ENCODE measurements around the gene KRT7.

Gene KRT7

DNA sequence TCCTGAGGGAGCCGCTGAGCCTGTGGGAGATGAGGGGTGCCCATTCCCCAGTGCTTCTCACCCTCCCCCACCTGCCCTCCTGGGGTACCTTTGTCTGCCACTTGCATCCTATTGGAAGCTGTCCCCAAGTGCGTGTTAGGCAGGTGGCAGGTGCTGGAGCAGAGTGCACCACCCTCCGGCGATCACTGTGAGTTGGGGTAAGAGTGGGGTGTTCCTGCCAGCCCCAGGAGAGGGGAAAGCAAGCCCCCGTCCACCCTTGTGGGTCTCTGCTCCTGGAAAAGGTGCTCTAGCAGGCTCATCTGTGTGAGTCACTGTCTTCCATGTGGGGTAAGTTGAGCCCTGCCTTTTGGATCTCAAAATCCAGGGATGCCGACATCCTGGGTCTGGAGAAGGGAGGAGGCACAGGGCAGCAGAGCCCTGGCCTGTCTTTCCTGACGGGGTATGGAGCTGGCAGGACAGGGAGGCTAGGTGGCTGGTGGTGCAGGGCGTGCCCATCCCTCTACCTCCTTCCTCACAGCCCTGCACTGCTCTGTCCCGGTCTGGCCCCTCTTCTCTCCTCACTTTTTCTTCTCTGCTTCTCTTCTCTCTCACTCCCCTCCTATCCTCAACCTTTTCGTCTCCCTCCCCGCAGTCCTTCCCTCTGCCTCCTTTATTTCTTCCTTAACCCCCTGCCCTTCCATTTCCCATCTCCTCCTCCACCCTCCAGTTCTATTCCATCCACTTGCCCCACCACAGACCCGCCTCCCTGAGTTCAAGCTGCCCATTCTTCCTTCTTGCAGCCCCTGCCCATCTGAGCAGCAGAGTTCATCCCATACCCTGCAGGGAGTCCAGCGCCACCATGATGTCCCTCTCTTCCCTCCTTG is 20.1 kb upstream of the KRT7 start:
- no peak for DNase-seq

DNA sequence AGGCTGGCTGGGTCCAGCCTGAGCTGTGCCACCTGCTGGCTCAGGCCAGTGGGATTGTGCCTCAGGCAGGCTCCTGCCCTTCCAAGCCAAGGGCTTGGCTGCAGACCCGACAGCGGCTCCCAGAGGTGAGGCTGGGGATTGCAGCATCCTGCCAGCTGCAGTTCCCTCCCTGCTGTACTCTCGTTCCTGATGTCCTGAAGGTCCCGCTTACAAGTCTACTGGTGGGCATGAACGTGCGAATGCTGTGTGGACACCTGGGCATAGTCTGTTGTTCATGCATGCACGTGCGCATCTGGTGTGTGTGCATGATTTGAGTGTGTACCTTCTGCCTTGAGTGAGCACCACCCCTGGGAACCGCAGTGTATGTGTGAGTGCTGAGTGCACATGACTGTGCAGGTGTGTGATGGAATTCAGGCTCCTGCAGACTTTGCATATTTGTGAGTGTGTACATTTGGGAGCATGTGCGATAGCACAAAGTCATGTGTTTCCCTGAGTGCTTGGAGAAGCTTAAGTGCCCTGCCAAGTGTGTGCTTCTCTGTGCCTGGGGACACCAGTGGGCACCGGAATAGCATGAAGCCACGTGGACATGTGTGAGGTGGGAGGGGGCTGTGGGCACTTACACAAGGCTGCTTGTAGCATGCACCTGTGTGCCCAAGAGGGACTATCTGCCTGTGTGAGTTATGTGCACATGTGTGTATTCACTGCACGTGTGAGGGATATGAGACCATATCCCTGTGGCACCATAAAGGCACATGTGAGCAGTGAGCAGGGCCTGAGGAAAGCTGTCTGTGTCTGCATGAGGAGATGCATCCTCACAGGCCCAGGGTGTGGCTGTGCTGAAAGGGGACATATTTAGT is 19.3 kb upstream of the KRT7 start:
- DNase-seq: peak; percentile 79

DNA sequence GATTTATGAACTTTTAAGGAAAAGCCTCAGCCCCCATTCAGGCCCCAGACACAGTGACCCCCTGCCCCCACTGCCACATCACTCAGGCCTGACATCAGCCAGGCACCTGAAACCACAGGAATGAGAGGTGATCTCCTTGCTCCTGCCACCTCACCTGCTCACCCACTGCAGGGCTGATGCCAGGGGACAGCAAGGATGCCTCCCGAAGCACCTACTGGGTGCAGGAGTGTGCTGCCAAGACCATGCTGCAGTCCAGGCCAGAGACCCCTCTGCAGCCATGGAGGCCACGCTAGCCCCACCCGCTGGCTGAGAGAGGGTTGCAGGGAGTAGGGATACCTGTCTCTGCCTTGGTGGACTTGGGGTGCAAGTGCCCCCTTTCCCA is 18.6 kb upstream of the KRT7 start:
- DNase-seq: no peak

DNA sequence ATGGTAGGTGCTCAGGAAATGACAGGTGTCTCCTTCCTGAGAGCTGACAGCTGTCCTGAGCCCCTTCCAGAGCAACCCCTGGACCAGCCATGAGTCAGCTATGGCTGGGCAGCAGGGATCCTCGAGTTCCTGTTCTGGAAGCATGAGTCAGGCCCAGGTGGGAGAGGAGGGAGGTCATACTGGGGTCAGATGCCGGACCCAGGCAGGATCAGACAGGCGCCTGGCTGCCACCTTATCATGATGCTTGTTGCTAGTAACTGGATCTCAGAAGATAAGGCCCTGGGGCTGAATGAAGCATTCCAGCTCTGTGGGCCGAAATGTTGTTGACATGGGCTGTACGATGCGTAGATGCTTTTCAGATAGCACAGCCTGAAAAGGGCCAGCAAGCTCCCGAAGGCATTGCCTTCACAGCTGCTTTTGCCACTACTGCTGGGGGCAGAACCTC is 17.4 kb upstream of the KRT7 start:
- peak; percentile 100 for DNase-seq

DNA sequence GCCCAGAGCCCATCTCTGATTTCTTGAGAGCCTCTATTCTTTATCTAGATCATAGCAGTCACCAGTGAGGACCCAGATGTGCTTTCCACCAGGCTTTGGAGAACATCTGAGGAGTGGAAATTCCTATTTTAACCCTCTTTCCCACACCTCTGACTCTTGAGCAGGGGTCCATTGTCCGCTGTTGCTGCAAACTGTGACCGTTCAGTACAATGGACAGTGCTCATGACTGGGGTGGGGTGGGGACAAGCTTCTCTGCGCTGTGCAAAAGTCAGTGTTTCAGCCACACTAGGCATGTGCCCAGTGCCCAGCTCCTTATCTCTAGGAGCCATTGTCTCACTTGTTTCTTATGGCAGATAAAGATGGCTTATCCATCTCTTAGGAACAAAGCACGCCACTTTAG is 16.9 kb upstream of the KRT7 start:
- DNase-seq: no peak

DNA sequence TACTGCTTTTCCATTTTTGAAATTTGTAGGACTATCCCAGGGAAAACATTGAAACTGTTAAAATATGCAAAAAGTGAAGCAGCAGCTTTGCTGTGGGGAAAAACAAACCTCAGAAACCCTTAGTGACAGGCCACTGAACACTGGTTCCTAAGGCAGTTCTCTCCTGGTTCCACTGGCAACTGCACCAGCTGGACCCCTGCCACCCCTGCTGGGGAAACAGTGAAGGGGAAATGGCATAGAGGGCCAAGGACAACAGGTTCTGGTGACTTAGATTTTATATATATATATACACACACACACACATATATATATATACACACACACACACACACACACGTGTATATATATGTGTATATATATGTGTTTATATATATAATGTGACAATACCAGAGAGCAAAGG is 16.2 kb upstream of the KRT7 start:
- no peak for DNase-seq

DNA sequence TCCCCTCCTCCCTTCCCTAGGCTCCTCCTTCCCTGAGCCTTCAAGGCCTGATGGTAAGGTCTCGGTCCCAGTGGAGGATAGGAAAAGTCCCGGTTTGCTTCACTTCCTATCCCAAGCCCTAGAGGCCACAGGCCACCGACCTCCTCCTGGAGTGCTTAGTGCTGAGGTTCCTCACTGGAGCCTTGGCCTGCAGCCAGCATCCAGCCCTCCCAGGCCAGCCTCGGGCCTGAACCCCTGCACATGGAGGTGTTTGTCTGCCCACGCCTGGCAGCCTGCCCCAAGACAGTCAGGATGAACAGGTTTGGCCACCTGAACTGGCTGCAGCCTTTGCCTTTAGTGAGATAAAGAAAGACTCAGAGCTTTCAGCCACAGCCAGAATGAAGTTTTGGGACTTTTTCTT is 15.8 kb upstream of the KRT7 start:
- DNase-seq: peak; percentile 69

DNA sequence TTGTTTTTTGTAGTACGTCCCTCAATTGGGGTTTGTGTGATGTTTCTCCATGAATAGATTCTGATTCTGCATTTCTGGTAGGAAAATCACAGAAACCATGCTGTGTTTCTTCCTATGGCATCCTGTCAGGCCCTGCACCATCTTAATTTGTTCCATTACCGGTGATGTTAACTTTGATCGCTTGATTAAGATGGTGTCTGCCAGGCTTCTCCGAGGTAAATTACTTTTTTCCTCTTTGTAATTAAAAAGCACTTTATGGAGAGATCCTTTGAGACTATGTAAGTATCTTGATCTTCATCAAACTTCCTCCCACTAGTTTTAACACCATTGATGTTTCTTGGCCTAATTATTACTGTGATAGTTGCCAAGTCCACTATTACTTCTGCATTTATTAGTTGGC is 15.0 kb upstream of the KRT7 start:
- DNase-seq: no peak

DNA sequence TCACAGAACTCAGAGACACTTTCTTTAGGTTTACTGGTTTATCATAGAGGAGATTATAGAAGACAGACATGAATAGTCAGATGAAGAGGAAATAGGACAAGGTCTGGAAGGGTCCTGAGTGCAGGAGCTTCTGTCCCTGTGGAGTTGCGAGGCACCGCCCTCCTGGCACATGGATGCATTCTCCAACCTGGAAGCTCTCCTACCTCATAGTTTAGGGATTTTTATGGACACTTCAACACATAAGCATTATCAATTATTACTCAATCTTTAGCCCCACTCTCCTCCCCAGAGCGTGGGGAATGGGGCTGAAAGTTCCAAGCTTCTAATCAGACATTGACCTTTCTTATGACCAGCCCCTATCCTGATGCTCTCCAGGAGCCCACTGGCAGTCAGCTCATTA is 12.6 kb upstream of the KRT7 start:
- no peak for DNase-seq

DNA sequence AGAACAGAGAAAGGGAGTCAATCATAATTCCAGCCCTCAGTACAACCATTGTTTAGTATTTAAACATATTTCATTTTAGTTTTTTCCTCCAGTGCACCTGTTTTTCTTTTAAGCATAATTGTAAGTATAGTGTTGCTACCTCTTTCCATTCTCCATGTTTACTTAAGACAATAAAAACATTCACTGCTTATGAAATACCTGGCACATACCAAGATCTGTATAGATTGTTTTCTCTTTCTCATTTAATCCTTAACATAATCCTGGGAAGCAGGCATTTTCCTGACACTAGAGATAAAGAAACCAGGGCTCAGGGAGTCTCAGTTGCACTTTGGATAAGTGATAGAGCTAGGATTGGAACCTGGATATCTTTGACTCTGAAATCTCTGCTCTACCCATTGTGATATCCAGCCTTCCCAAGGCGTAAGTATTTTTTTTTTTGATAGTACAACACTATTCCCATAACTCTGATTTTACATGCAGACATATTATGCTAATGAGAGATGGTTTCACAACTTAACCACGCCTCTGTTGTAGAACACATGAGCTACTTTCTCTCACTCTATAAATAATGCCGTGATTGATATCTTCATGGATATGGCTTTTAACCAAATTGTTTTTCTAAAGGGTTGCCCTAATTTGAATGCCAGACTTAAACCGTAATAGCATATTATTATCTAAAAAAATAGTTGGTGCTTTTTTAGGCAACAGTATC is 11.8 kb upstream of the KRT7 start:
- no peak for DNase-seq

DNA sequence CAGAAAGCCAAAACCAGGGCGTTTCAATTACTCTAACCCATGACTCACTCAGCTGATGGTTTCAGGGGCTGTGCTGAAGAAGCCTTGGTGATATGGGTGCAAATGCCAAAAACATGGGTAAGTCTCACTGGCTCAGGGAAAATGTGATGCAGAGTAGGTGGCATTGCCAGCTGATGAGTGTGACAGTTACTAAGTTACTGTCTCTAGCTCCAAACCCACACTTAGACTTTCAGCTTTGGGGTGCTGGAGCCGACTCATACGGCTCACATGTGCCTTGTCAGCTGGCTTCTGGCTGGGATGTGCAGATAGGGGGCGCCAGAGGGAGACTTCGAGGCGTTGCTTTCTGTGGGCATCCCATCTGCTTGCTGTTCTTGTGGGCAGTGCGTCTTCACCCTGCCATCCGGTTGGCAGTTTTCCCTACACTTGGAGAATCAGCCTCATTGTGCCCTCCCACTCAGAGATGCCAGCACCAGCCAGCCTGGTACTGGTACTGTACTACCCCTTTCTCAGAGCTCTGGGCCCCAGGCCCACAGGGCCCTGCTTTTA is 11.1 kb upstream of the KRT7 start:
- peak; percentile 84 for DNase-seq

DNA sequence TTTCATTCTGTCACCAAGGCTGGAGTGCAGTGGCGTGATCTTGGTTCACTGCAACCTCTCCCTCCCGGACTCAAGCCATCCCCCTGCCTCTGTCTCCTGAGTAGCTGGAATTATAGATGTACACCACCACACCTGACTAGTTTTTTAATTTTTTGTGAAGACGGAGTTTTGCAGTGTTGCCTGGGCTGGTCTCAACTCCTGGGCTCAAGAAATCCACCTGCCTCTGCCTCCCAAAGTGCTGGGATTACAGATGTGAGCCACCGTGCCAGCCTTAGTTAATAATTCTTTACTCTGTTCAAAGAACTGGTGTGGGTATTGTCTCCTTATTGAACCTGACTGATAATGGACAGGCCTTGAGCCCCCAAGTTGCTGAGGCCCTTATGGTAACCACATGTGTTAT is 10.4 kb upstream of the KRT7 start:
- DNase-seq: no peak

DNA sequence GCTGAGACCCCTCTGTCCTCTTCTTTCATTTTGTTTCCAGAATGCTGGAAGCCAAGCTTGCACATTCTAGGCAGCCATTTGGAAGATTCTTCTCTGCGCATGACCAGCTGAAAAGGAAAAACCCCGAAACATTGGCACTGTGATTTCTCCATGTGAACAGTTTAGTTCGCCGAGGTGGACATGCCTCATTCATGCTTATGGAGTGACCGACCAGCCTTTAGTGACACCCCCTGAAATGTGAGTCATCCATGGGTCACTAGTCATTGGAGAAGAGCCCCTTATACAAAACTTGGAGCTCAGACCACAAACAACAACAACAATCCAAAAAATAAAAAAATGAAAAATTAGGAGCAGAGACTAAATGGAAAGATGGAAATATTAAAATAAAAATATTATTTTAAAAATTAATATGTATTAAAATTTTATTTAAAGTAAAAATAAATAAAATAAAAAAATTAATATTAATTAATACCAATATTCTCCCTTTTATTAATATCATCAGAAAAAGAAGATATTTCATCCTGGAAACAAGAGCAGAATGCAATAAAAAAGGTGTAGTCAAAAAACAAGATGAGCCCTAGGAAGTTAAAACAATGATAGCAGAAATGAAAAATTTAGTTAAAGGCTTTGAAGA is 9.5 kb upstream of the KRT7 start:
- DNase-seq: no peak

DNA sequence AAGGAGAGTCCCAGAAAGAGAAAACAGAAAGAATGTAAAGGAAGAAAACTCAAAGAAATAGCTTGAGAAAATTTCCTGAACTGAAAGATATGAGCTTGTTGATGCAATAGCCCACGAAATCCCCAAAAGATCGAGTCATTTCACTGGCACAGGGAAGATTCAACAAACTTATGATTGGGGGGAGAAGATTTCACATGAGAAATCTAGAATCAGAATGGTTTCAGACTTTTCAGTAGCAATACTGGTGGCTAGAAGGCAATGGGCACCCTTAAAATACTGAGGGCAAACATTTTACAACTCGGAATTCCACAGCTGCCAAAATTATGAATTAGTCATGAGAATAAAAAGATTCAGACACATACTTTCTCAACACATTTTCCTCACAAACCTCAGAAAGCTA is 8.9 kb upstream of the KRT7 start:
- peak; percentile 73 for DNase-seq

DNA sequence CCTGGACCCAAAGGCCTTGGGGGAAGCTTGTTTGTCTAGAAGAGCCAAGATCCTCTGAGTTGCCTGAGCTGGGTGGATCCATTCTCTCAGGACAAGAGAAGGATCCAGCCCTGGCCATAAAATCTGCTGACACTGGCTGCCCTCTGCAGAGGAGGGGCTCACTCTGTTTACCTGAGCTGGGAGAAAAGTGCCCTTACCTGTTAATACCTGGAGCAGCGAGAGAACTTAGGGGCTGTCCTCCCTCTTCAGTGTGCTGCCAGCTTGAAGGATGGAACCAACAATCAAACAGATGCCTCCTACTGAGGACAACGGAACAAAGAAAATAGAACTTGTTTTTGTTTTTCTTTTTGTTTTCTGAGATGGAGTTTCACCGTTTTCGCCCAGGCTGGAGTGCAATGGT is 7.3 kb upstream of the KRT7 start:
- DNase-seq: no peak

DNA sequence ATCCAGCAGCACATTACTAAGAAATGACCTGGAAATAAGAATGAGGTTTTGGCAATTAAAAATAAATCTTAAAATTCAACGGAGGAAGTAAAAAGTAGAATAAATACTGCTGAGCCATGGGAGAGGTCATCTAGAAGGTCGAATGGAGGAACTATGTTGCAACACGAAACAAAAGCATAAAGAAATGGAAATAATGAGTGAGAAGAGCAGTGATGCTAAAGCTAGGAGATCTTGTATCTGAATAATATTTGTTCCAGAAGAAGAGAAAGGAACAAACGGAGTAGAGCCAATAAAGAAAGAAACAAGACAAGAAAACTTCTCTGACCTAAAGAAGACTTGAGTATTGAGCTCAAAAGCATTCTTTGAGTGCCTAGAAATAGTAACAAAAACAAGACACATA is 6.6 kb upstream of the KRT7 start:
- no peak for DNase-seq

DNA sequence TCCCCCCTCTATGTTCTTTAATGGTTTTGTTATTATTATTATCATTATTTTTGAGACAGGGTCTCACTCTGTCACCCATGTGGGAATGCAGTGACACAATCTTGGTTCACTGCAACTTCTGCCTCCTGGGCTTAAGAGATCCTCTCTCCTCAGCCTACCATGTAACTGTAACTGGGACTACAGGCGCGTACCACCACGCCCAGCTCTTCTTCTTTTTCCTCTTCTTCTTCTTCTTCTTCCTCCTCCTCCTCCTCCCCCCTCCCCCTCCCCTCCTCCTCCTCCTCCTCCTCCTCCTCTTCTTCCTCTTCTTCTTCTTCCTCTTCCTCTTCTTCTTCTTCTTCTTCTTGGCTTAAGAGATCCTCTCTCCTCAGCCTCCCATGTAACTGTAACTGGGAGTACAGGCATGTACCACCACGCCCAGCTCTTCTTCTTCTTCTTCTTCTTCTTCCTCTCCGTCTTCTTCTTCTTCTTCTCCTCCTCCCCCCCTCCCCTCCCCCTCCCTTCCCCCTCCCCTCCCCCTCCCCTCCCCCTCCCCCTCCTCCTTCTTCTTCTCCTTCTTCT is 5.4 kb upstream of the KRT7 start:
- DNase-seq: no peak

DNA sequence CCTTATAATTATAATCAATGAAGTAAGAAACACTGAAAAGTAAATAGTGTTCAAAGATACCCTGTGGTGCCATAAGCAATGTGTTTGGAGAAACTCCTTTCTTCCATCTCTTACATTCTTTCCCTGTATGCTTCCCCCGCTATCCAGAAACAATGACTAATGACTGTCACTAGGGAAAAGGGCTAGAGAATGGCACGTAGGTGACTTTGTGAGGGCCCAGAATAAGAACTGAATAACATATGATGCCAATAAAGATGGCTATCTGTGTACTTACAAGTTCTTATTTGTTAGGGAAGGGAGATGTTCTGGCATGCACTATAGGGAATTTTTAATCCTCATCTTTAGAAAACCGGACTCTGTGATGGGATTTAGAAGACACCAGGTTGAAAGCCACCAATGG is 4.7 kb upstream of the KRT7 start:
- no peak for DNase-seq

DNA sequence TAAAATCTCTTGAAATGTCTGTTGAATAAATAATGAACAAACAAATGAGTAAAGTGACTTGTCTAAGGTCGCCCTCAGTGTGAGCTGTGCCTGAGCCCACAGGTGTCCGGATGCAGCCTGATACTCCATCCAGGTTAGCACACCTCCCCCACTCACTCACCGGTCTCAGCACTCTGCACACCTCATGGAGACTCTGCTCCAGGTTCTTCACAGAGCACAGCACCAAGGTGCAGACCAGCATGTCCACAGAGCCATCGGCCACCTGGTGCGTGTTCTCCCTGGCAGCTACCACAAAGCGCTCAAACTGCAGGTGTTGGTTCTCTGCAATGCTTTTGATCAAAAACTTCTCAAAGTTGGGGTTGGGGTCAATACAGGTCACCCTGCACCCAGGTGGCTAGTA is 4.1 kb upstream of the KRT7 start:
- DNase-seq: no peak

DNA sequence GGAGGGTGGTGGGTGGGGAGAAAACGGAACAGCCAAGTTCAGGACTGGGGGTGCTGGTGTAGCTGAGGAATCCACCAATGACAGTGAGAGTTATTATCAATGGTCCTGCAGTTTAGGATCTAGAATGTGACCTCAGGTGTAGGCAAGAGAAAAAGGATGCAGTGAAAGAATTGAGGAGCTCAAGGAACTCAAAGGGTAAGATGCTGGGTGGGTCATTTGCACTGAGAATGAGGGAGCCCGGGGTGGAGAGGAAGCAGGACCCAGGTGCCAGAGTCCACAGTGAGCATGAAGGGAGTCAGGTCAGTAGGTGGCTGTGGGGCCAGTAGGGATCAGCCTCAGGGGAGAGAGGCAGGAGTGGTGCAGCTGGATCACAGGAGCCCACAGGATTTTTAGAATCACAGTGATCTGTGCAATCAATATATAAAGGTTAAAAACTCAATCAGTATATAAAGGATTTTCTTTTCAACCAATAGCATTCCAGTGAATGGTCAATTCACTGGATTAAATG is 3.2 kb upstream of the KRT7 start:
- peak; percentile 38 for DNase-seq

DNA sequence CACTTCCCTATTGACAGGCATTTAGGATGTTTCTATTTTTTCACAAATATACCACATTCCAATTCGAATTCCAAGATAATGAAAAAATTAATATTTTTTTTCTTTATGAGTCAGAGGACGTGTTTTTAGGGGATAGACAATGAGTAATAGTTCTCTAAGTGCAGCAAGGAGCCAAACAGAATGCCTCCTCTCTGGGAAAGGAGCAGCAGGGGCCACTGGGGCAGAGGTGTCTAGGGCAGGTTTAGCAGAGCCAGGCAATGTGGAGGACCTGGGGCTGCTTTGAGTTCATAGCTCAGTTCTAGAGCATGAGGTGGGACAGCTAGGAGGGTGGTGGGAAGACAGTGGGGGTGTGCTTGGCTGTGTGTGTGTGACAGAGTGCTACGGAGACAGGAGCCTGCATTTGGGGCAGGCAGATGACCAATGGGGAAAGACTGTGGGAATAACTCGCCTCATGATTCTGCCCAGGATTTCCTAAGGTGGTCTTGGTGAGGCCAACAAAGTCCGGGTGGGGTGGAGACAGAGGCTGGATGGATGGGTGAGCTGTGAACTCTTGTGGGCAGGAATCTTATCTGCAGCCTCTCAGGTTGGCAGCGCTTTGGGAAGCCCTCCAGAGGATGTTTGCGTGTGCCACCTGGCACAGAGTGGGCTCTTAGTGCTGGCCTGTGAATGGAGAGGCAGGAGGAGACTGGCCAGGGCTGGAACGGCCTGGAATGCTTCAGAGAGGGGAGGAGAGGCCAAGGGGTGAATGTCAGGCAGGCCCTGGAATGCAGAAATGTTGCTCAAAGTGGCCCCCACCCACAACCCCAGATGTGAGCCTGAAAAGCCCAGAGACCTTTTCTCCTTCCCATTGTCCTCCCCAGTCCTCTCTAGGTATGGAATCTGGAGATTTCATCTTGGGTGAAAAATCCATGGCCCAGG is 2.4 kb upstream of the KRT7 start:
- peak; percentile 98 for DNase-seq
